ENCODE results near the gene AGFG2.
A peak's percentile ranks its signal among the peaks of the same experiment; 100 is the strongest.
"Not testable (repeated sequence)": the region's sequence is repeated elsewhere in the genome, so short reads cannot be mapped to it uniquely, and the experiment has no call there.

AGFG2 gene

GRCh38 chr7:100552532-100552931 lies 13.5 kb downstream of the AGFG2 start:
- DNase-seq (ENCODE audit: low spot score in 2 of 2), result no peak
- no peaks in the 10 kb centered on the region for H3K9me3 Mint-ChIP-seq
- peaks cover 9% of the 10 kb centered on the region for H3K36me3 Mint-ChIP-seq
- no peak overlapping the region for H3K4me3 Mint-ChIP-seq
- ATAC-seq (ENCODE audit: low read depth), result no peak
- H3K4me1 Mint-ChIP-seq, result peaks cover 13% of the 10 kb centered on the region
- H3K27ac Mint-ChIP-seq, result no peak overlapping the region
- H3K27me3 Mint-ChIP-seq, result no peaks in the 10 kb centered on the region

GRCh38 chr7:100553032-100553431 lies 14.0 kb downstream of the AGFG2 start:
- ATAC-seq (ENCODE audit: low read depth), result no peak
- H3K9me3 Mint-ChIP-seq, result no peaks in the 10 kb centered on the region
- no peak for DNase-seq (ENCODE audit: low spot score in 2 of 2)
- no peak overlapping the region for H3K4me3 Mint-ChIP-seq
- H3K4me1 Mint-ChIP-seq, result peaks cover 9% of the 10 kb centered on the region
- H3K27me3 Mint-ChIP-seq, result no peaks in the 10 kb centered on the region
- H3K27ac Mint-ChIP-seq, result no peak overlapping the region
- H3K36me3 Mint-ChIP-seq, result peaks cover 9% of the 10 kb centered on the region

GRCh38 chr7:100555701-100556100 lies 16.7 kb downstream of the AGFG2 start:
- no peaks in the 10 kb centered on the region for H3K27me3 Mint-ChIP-seq
- H3K36me3 Mint-ChIP-seq, result peaks cover 9% of the 10 kb centered on the region
- H3K4me3 Mint-ChIP-seq, result no peak overlapping the region
- H3K27ac Mint-ChIP-seq, result no peak overlapping the region
- no peaks in the 10 kb centered on the region for H3K9me3 Mint-ChIP-seq
- ATAC-seq (ENCODE audit: low read depth) (no peak), DNase-seq (ENCODE audit: low spot score in 2 of 2) (no peak)
- H3K4me1 Mint-ChIP-seq, result peaks cover 5% of the 10 kb centered on the region

- Mint-ChIP-seq H3K36me3 (peaks cover 9% of the 10 kb centered on the region), H3K27me3 (no peaks in the 10 kb centered on the region), H3K27ac (no peak overlapping the region), H3K4me1 (peaks cover 5% of the 10 kb centered on the region), H3K4me3 (no peak overlapping the region), H3K9me3 (no peaks in the 10 kb centered on the region)
- DNase-seq (ENCODE audit: low spot score in 2 of 2) (no peak), ATAC-seq (ENCODE audit: low read depth) (no peak)
Observed at GRCh38 chr7:100556541-100556940, 17.5 kb downstream of the AGFG2 start.

GRCh38 chr7:100559127-100559526 lies 20.1 kb downstream of the AGFG2 start:
- no peak overlapping the region for H3K4me3 Mint-ChIP-seq
- peaks cover 11% of the 10 kb centered on the region for H3K36me3 Mint-ChIP-seq
- H3K27me3 Mint-ChIP-seq, result no peaks in the 10 kb centered on the region
- H3K4me1 Mint-ChIP-seq, result peaks cover 5% of the 10 kb centered on the region
- DNase-seq (ENCODE audit: low spot score in 2 of 2) (no peak), ATAC-seq (ENCODE audit: low read depth) (no peak)
- no peaks in the 10 kb centered on the region for H3K9me3 Mint-ChIP-seq
- no peak overlapping the region for H3K27ac Mint-ChIP-seq

- no peaks in the 10 kb centered on the region for H3K27me3 Mint-ChIP-seq
- ATAC-seq (ENCODE audit: low read depth) (no peak), DNase-seq (ENCODE audit: low spot score in 2 of 2) (no peak)
- H3K9me3 Mint-ChIP-seq, result no peaks in the 10 kb centered on the region
- no peak overlapping the region for H3K4me3 Mint-ChIP-seq
- no peak overlapping the region for H3K27ac Mint-ChIP-seq
- H3K36me3 Mint-ChIP-seq, result peaks cover 4% of the 10 kb centered on the region
- H3K4me1 Mint-ChIP-seq, result peaks cover 7% of the 10 kb centered on the region
Observed at GRCh38 chr7:100561491-100562194, 22.6 kb downstream of the AGFG2 start.

- peaks cover 11% of the 10 kb centered on the region for H3K4me1 Mint-ChIP-seq
- no peaks in the 10 kb centered on the region for H3K27me3 Mint-ChIP-seq
- H3K4me3 Mint-ChIP-seq, result no peak overlapping the region
- peaks cover 4% of the 10 kb centered on the region for H3K36me3 Mint-ChIP-seq
- H3K27ac Mint-ChIP-seq, result no peak overlapping the region
- DNase-seq (ENCODE audit: low spot score in 2 of 2) (no peak), ATAC-seq (ENCODE audit: low read depth) (no peak)
- no peaks in the 10 kb centered on the region for H3K9me3 Mint-ChIP-seq
Observed at GRCh38 chr7:100562195-100563099, 23.4 kb downstream of the AGFG2 start.

GRCh38 chr7:100563100-100563564 lies 24.1 kb downstream of the AGFG2 start:
- H3K36me3 Mint-ChIP-seq, result peaks cover 4% of the 10 kb centered on the region
- peaks cover 16% of the 10 kb centered on the region for H3K4me1 Mint-ChIP-seq
- no peaks in the 10 kb centered on the region for H3K9me3 Mint-ChIP-seq
- H3K4me3 Mint-ChIP-seq, result no peak overlapping the region
- ATAC-seq (ENCODE audit: low read depth) (no peak), DNase-seq (ENCODE audit: low spot score in 2 of 2) (no peak)
- H3K27ac Mint-ChIP-seq, result no peak overlapping the region
- H3K27me3 Mint-ChIP-seq, result no peaks in the 10 kb centered on the region

- Mint-ChIP-seq H3K27ac (no peak overlapping the region), H3K27me3 (no peaks in the 10 kb centered on the region), H3K9me3 (no peaks in the 10 kb centered on the region), H3K4me1 (peaks cover 21% of the 10 kb centered on the region), H3K4me3 (no peak overlapping the region), H3K36me3 (peaks cover 4% of the 10 kb centered on the region)
- DNase-seq (ENCODE audit: low spot score in 2 of 2) (peak; percentile 83 to 89), ATAC-seq (ENCODE audit: low read depth) (peak; percentile 68)
Observed at GRCh38 chr7:100563809-100564400, 24.9 kb downstream of the AGFG2 start.

GRCh38 chr7:100564405-100564804 lies 25.4 kb downstream of the AGFG2 start:
- H3K4me1 Mint-ChIP-seq, result peaks cover 23% of the 10 kb centered on the region
- not testable (repeated sequence) for ATAC-seq (ENCODE audit: low read depth); H3K36me3 Mint-ChIP-seq; H3K4me3 Mint-ChIP-seq; H3K27me3 Mint-ChIP-seq; DNase-seq (ENCODE audit: low spot score in 2 of 2); H3K27ac Mint-ChIP-seq; H3K9me3 Mint-ChIP-seq

GRCh38 chr7:100565133-100565571 lies 26.1 kb downstream of the AGFG2 start:
- no peak for DNase-seq (ENCODE audit: low spot score in 2 of 2)

GRCh38 chr7:100566018-100566531 lies 27.1 kb downstream of the AGFG2 start:
- no peak overlapping the region for H3K27ac Mint-ChIP-seq

More at GRCh38 chr7:100565133-100565571, 26.1 kb downstream of the AGFG2 start:
- peaks cover 4% of the 10 kb centered on the region for H3K36me3 Mint-ChIP-seq
- H3K9me3 Mint-ChIP-seq, result no peaks in the 10 kb centered on the region
- H3K27me3 Mint-ChIP-seq, result no peaks in the 10 kb centered on the region
- H3K4me1 Mint-ChIP-seq, result peaks cover 23% of the 10 kb centered on the region
- no peak overlapping the region for H3K4me3 Mint-ChIP-seq
- no peak overlapping the region for H3K27ac Mint-ChIP-seq
- ATAC-seq (ENCODE audit: low read depth), result no peak

GRCh38 chr7:100567031-100567730 lies 28.2 kb downstream of the AGFG2 start:
- H3K9me3 Mint-ChIP-seq, result no peaks in the 10 kb centered on the region
- H3K27ac Mint-ChIP-seq, result peak overlapping the region; percentile 6
- no peak for DNase-seq (ENCODE audit: low spot score in 2 of 2)
- H3K36me3 Mint-ChIP-seq, result peaks cover 6% of the 10 kb centered on the region
- ATAC-seq (ENCODE audit: low read depth), result no peak
- H3K27me3 Mint-ChIP-seq, result no peaks in the 10 kb centered on the region
- peaks cover 28% of the 10 kb centered on the region for H3K4me1 Mint-ChIP-seq
- H3K4me3 Mint-ChIP-seq, result no peak overlapping the region

More at GRCh38 chr7:100566018-100566531, 27.1 kb downstream of the AGFG2 start:
- no peak for ATAC-seq (ENCODE audit: low read depth)
- Mint-ChIP-seq H3K36me3 (peaks cover 4% of the 10 kb centered on the region), H3K9me3 (no peaks in the 10 kb centered on the region), H3K4me1 (peaks cover 23% of the 10 kb centered on the region), H3K27me3 (no peaks in the 10 kb centered on the region), H3K4me3 (no peak overlapping the region)
- no peak for DNase-seq (ENCODE audit: low spot score in 2 of 2)
